Measurements from ENCODE around the gene RGSL1. TPM values are rescaled to one million over a fixed set of nuclear protein-coding genes. Genes with fewer than 3 reads are reported as not detected.

Gene RGSL1
- total RNA-seq, 2 donors from 2014 or later = not detected

DNA sequence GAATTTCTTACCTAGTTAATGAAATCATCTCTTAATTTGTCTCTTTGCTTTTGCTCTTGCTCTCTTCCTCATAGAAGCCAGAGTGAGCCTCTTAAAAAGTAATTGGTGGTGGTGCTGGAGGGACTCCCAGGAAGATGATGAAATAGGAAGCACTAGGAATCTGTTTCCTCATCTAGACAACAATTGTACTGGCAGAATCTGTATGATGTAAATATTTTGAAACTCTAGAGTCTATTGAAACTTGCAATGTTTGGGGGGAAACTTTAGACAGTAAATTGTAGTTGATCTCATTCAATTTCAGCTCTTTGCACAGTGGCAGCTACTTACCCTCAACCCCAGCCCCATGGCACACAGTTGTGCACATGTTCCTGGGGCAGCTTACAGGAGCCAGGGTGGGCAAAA lies 10.6 kb downstream of the RGSL1 start:
- Mint-ChIP-seq H3K9me3 (no peaks in the 10 kb centered on the region), H3K27ac (no peak overlapping the region), H3K4me3 (no peak overlapping the region), H3K27me3 (peaks cover 18 to 42% of the 10 kb centered on the region in 2 donors), H3K4me1 (ENCODE audit: low read depth in 2 of 2) (no peaks in the 10 kb centered on the region), H3K36me3 (no peaks in the 10 kb centered on the region)
- ATAC-seq = no peak
- no peak for DNase-seq (ENCODE audit: low spot score)

DNA sequence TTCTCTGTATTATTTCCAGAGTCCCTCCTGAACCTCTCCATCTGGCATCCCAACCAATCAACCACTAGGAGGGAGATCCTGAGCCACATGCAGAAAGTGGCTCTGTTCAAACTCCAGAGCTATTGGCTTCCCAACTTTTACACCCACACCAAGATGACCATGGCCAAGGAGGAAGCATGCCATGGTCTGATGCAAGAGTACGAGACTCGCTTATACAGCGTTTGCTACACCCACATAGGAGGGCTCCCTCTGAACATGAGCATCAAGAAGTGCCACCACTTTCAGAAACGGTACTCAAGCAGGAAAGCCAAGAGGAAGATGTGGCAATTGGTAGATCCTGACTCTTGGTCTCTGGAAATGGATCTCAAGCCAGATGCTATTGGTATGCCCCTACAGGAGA lies 23.6 kb downstream of the RGSL1 start:
- no peak for ATAC-seq
- no peaks in the 10 kb centered on the region for H3K4me1 Mint-ChIP-seq (ENCODE audit: low read depth in 2 of 2)

DNA sequence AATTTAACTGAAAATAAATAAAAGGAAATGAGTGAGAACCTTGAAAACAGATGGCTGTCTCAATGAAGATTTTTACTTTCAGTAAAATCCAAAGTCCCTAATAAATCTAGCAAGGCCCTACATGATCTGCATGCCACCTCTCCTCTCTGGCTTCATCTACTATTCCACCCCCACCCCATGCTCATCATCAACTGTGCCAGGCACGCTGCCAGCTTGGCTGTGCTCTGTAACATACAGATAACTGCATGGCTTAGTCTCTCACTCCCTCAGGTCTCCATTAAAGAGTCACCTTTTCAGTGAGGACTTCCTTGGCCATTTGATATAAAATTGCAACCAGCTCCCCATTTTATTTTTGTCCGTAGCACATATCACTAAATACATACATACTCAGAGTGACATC lies 26.7 kb downstream of the RGSL1 start:
- Mint-ChIP-seq H3K27me3 (peaks cover 17 to 52% of the 10 kb centered on the region in 2 donors), H3K36me3 (peaks cover 16% of the 10 kb centered on the region), H3K4me1 (ENCODE audit: low read depth in 2 of 2) (no peaks in the 10 kb centered on the region), H3K4me3 (no peak overlapping the region), H3K9me3 (peaks cover 11% of the 10 kb centered on the region), H3K27ac (no peak overlapping the region)
- DNase-seq (ENCODE audit: low spot score) (no peak), ATAC-seq (no peak)

More for the DNA sequence above, 23.6 kb downstream of the RGSL1 start:
- Mint-ChIP-seq H3K36me3 (peaks cover 9% of the 10 kb centered on the region), H3K4me3 (no peak overlapping the region), H3K27me3 (peaks cover 14 to 47% of the 10 kb centered on the region in 2 donors), H3K9me3 (peaks cover 4% of the 10 kb centered on the region), H3K27ac (no peak overlapping the region)
- DNase-seq (ENCODE audit: low spot score) = no peak

DNA sequence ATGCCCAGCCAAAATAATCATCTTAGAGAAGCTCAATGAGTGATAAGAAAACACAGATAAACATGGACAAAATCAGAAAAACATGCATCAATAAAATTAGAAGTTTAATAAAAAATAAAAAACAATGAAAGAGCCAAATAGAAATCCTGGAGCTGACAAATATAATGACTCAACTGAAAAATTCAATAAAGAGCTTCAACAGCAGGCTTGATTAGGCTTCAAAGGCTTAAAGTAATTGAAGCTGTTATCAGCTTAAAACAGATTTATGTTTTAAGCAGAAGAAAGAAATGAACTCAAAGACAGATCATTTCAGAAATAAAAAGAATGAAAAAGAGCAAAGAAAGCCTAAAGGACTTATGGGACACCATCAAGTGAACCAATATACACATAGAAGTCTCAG lies 28.3 kb downstream of the RGSL1 start:
- H3K27ac Mint-ChIP-seq = no peak overlapping the region
- ATAC-seq (no peak), DNase-seq (ENCODE audit: low spot score) (no peak)
- peaks cover 14 to 53% of the 10 kb centered on the region in 2 donors for H3K27me3 Mint-ChIP-seq
- peaks cover 16% of the 10 kb centered on the region for H3K36me3 Mint-ChIP-seq
- H3K9me3 Mint-ChIP-seq = peaks cover 11% of the 10 kb centered on the region
- H3K4me3 Mint-ChIP-seq = no peak overlapping the region
- H3K4me1 Mint-ChIP-seq (ENCODE audit: low read depth in 2 of 2) = no peaks in the 10 kb centered on the region

DNA sequence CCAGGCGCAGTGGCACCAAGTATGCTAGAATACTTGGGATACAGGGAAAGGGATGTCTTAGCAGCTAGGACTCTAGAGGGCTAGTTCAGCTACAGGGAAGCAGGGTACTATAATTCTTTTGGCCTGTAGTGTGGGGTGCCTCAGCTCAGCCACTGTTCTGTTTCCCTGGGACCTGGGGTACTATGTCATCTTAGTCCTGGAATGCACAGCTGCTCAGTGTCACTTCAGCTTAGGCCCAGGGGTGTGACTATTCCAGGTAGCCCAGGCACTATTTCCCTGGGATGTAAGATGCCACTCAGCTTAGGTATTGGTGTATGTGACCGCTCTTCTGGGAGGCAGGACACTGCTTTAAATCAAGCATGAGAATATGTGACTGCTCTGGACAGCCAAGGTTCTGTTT lies 34.1 kb downstream of the RGSL1 start:
- ATAC-seq (peak; percentile 31 to 61), DNase-seq (ENCODE audit: low spot score) (no peak)
- Mint-ChIP-seq H3K36me3 (peaks cover 7% of the 10 kb centered on the region), H3K9me3 (peaks cover 5% of the 10 kb centered on the region), H3K4me3 (no peak overlapping the region), H3K4me1 (ENCODE audit: low read depth in 2 of 2) (no peaks in the 10 kb centered on the region), H3K27ac (no peak overlapping the region), H3K27me3 (peaks cover 10 to 38% of the 10 kb centered on the region in 2 donors)

DNA sequence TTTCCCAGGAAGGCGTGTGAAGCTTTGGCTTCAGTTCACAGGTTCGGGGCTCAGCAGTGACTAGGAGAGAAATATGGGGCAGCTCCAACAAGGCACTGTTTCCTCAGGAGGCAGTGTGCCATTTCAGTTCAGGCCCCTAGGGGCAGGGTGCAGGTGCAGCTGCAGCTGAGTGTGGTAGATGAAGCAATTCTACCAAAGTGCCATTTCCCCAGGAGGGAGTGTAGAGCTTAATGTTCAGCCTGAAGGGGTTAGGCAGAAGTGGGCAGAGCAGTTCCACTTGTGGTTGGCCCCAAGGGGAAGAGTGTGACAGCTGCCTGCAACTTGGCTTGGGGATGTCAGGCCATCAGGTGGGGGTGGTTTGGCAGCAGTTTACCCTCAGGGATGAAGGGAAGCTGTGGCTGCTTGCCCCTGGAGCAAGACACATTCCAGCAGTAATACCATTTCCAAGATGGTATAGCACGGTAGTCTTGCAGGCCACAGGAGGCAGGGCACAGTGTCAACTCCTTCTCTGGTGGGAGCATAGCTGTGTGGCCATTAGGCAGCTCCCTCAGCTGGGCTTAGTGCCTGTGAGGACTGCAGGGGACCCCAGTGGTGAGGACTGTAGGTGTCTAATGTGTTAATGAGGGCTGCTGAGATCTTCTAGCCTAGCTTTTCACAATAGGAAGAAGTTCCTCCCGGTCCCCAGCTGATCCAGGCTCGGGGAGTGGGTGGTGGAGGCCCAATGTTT lies 34.7 kb downstream of the RGSL1 start:
- Mint-ChIP-seq H3K36me3 (peaks cover under 1% of the 10 kb centered on the region), H3K4me1 (ENCODE audit: low read depth in 2 of 2) (no peaks in the 10 kb centered on the region), H3K9me3 (peaks cover 2% of the 10 kb centered on the region), H3K27me3 (peaks cover 6 to 32% of the 10 kb centered on the region in 2 donors), H3K27ac (no peak overlapping the region), H3K4me3 (no peak overlapping the region)
- ATAC-seq (peak; percentile 56 to 62), DNase-seq (ENCODE audit: low spot score) (no peak)

DNA sequence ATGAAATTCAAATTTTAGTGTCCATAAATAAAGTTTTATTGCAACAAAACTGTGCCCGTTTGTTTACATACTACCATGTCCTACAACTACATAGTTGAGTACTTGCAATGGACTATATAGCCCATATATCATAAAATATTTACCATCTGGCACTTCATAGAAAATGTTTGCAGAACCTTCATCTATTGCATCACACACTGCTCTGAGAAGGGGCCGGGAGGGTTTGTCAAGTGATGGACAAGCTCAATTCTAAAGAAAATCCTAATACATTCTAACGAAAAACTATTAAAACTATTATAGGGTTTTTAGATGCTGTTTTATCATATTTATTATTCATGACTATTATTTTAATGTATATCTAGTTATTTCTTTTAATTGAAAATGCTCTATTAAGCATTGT lies 35.9 kb downstream of the RGSL1 start:
- ATAC-seq = no peak
- H3K27ac Mint-ChIP-seq = no peak overlapping the region
- H3K4me1 Mint-ChIP-seq (ENCODE audit: low read depth in 2 of 2) = no peaks in the 10 kb centered on the region
- H3K4me3 Mint-ChIP-seq = no peak overlapping the region
- no peak for DNase-seq (ENCODE audit: low spot score)
- no peaks in the 10 kb centered on the region for H3K9me3 Mint-ChIP-seq
- peaks cover 6 to 29% of the 10 kb centered on the region in 2 donors for H3K27me3 Mint-ChIP-seq
- H3K36me3 Mint-ChIP-seq = no peaks in the 10 kb centered on the region

DNA sequence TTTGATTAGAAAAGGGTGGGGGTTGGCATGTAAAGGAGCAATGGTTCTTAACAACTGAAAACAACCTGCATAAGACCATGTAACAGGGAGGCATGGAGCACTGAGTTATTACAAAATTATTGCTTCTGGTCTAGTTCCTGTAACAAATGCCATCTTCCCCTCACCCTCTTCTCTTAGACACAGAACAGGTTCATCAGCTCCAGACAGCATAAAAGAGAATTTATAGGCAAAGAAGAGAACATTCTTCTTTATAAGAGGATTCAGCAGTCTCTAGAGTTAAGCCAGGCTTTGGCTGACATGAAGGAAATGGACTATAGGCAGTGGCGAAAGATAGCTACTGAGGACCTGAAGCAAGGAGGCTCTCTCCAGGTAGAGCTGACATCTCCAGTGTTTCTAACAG lies 38.9 kb downstream of the RGSL1 start:
- no peak overlapping the region for H3K4me3 Mint-ChIP-seq
- peaks cover 6 to 15% of the 10 kb centered on the region in 2 donors for H3K27me3 Mint-ChIP-seq
- no peaks in the 10 kb centered on the region for H3K4me1 Mint-ChIP-seq (ENCODE audit: low read depth in 2 of 2)
- H3K27ac Mint-ChIP-seq = no peak overlapping the region
- DNase-seq (ENCODE audit: low spot score) (no peak), ATAC-seq (no peak)
- H3K36me3 Mint-ChIP-seq = no peaks in the 10 kb centered on the region
- H3K9me3 Mint-ChIP-seq = no peaks in the 10 kb centered on the region

DNA sequence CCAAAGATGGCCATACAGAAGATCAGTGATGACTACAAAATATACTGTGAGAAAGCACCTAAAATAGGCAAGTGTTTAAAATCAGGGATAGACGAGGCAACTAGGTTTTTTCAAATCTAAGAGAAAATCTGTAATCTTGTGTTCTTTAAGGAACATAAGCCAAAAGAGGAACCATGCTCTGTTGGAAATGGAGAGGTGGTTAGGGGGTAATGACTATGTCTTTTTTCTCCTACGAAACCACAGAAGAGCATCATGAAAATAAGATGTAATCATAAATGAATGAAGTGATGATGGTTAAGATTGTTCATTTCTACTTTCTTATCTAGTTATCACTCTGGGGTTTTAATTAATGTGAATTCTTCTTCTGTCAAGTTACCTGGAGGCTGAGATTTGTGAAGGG lies 43.1 kb downstream of the RGSL1 start:
- no peak for ATAC-seq
- H3K4me1 Mint-ChIP-seq (ENCODE audit: low read depth in 2 of 2) = no peaks in the 10 kb centered on the region
- peaks cover 2 to 6% of the 10 kb centered on the region in 2 donors for H3K27me3 Mint-ChIP-seq
- no peaks in the 10 kb centered on the region for H3K9me3 Mint-ChIP-seq
- DNase-seq (ENCODE audit: low spot score) = no peak
- H3K4me3 Mint-ChIP-seq = no peak overlapping the region
- no peaks in the 10 kb centered on the region for H3K36me3 Mint-ChIP-seq
- H3K27ac Mint-ChIP-seq = no peak overlapping the region

DNA sequence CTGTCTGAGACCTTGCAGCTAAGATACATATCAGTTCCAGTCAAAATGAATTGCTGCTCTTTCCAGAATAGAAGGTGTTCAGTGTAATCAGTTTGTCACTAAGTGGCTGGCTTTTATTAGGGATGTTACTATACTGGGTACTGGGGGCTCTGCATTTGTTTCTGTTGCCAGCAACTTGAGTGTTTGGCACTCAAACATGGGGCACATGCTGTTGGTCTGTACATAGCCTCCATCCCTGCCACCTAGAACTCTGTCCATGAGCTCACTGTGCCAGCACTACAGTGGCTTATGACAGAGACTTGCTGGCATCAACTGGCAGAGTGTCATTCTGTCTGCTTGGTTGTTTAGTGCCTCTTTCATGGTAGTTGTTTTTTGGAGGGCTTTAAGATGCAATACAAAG lies 45.1 kb downstream of the RGSL1 start:
- H3K36me3 Mint-ChIP-seq = no peaks in the 10 kb centered on the region
- DNase-seq (ENCODE audit: low spot score) = no peak
- no peak for ATAC-seq
- H3K4me3 Mint-ChIP-seq = no peak overlapping the region
- H3K27me3 Mint-ChIP-seq = peaks cover 2 to 6% of the 10 kb centered on the region in 2 donors
- H3K27ac Mint-ChIP-seq = no peak overlapping the region
- no peaks in the 10 kb centered on the region for H3K4me1 Mint-ChIP-seq (ENCODE audit: low read depth in 2 of 2)
- no peaks in the 10 kb centered on the region for H3K9me3 Mint-ChIP-seq

DNA sequence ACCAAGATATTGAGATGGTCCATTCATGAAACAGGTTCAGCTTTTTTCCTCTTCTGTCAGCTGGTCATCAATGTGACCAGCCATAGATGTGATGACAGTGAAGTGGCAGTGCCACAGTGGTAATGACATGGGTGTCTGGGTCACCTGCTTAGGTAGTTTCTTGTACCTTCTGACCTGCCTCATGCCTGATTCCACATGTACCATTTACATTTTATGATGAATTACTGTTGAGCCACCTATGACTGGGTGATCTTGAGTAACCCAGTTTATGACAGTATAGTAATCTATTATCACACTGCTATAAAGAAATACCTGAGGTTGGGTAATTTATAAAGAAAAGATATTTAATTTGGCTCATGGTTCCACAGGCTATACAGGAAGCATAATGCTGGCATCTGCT lies 45.7 kb downstream of the RGSL1 start:
- ATAC-seq (no peak), DNase-seq (ENCODE audit: low spot score) (no peak)
- H3K27me3 Mint-ChIP-seq = peaks cover 2 to 6% of the 10 kb centered on the region in 2 donors
- H3K4me1 Mint-ChIP-seq (ENCODE audit: low read depth in 2 of 2) = no peaks in the 10 kb centered on the region
- no peak overlapping the region for H3K4me3 Mint-ChIP-seq
- no peaks in the 10 kb centered on the region for H3K36me3 Mint-ChIP-seq
- no peaks in the 10 kb centered on the region for H3K9me3 Mint-ChIP-seq
- H3K27ac Mint-ChIP-seq = no peak overlapping the region

DNA sequence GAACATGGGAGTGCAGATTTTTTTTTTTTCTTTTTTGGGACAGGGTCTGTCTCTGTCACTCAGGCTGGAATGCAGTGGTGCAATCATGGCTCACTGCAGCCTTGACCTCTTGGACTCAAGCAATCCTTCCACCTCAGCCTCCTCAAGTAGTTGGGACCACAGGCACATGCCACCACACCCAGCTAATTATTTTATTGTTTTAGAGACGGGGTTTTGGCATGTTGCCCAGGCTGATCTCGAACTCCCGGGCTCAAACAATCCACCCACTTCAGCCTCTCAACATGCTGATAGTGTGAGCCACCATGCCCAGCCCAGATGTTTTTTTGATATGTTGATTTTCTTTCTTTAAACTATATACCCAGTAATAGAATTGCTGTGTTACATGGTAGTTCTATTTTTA lies 57.7 kb downstream of the RGSL1 start:
- no peak overlapping the region for H3K27ac Mint-ChIP-seq
- H3K4me1 Mint-ChIP-seq (ENCODE audit: low read depth in 2 of 2) = no peaks in the 10 kb centered on the region
- peaks cover 5 to 21% of the 10 kb centered on the region in 2 donors for H3K27me3 Mint-ChIP-seq
- H3K4me3 Mint-ChIP-seq = no peak overlapping the region
- no peak for ATAC-seq
- peaks cover 2% of the 10 kb centered on the region for H3K9me3 Mint-ChIP-seq
- no peak for DNase-seq (ENCODE audit: low spot score)
- H3K36me3 Mint-ChIP-seq = peaks cover 5% of the 10 kb centered on the region

DNA sequence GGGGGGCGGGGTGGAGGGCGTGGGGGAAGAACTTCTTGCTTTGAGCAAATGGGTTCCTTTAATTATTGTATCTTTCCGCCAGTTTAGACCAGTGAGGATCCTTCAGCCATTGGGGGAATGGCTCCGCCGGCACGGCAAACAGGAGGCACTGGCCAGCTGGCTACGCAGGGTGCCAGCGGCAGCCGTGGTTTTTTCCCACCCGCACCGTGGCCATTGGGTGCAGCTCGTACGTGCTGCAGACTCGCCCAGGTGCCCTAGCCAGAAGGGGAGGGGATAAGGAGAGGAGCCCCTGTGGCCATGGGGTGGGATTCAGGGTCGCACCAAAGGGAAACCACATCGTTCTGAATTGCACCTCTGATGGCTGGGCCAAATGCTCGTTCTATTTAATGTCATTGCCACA lies 65.6 kb downstream of the RGSL1 start:
- H3K9me3 Mint-ChIP-seq = no peaks in the 10 kb centered on the region
- H3K4me1 Mint-ChIP-seq (ENCODE audit: low read depth in 2 of 2) = no peaks in the 10 kb centered on the region
- no peak overlapping the region for H3K4me3 Mint-ChIP-seq
- ATAC-seq (no peak), DNase-seq (ENCODE audit: low spot score) (no peak)
- H3K36me3 Mint-ChIP-seq = peaks cover 11% of the 10 kb centered on the region
- peaks cover 10 to 37% of the 10 kb centered on the region in 2 donors for H3K27me3 Mint-ChIP-seq
- H3K27ac Mint-ChIP-seq = no peak overlapping the region

DNA sequence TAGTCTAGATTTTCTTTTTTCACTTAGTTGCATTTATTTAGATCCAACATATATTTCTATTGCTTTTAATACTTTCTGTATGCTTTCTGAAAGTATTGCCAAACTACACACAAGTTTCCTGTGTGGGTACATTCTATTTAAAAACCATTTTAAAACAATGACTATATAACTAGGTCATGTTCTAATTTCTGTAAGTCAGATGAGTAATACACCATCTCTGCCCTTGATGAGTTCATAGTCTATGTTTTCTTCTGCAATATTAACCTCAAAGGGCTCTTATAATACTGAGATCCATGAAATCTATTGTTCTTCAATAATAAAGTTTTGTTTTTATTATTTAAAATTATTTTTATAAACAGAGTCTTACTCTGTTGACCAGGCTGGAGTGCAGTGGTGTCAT lies 70.8 kb downstream of the RGSL1 start:
- peaks cover 6% of the 10 kb centered on the region for H3K9me3 Mint-ChIP-seq
- H3K4me1 Mint-ChIP-seq (ENCODE audit: low read depth in 2 of 2) = no peaks in the 10 kb centered on the region
- peaks cover 13 to 69% of the 10 kb centered on the region in 2 donors for H3K27me3 Mint-ChIP-seq
- H3K27ac Mint-ChIP-seq = no peak overlapping the region
- H3K36me3 Mint-ChIP-seq = peaks cover 37% of the 10 kb centered on the region
- ATAC-seq = no peak
- no peak overlapping the region for H3K4me3 Mint-ChIP-seq
- no peak for DNase-seq (ENCODE audit: low spot score)

DNA sequence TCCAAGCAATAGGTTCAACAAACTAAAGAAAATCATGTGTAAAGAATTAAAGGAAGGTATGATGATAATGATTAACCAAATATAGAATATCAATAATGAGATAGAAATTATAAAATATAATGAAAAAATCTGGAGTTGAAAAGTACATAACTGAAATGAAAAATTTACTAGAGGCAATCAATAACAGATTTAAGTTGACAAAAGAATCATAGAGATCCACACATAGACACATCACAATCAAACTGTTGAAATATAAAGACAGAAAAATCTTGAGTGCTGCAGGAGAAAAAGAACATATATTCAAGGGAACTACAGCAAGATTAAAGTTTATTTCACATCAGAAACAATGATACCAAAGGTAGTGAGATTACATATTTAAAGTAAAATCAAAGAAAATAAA lies 75.4 kb downstream of the RGSL1 start:
- Mint-ChIP-seq H3K4me1 (ENCODE audit: low read depth in 2 of 2) (no peaks in the 10 kb centered on the region), H3K27ac (no peak overlapping the region), H3K27me3 (peaks cover 16 to 60% of the 10 kb centered on the region in 2 donors), H3K4me3 (no peak overlapping the region), H3K9me3 (peaks cover 8% of the 10 kb centered on the region), H3K36me3 (peaks cover 30% of the 10 kb centered on the region)
- DNase-seq (ENCODE audit: low spot score) (no peak), ATAC-seq (no peak)
